OCI-LY3 (cell line): Measurements from ENCODE around the gene IGFALS.

Experiments
- H2AFZ ChIP-seq: fragments of 200-600, 300-600 bp; shearing (Covaris generic); 2 replicates; pipeline ENCODE4 v1.6.0; 2014; ENCODE audit warnings: antibody characterized with exemption, low read depth, low read length
- H3K27ac ChIP-seq: fragments of 200-600, 300-600 bp; sonication (generic); 2 replicates; pipeline ENCODE4 v1.5.1; 2014; ENCODE audit warnings: mild to moderate bottlenecking, low read length, moderate library complexity, mixed read lengths
- H3K27me3 ChIP-seq: fragments of 200-600, 300-600 bp; sonication (generic); 2 replicates; pipeline ENCODE4 v1.6.1; 2014; ENCODE audit warnings: low read depth, low read length, mixed read lengths
- H3K36me3 ChIP-seq: fragments of 200-600, 300-600 bp; sonication (generic); replicated peaks from 2 replicates; pipeline ENCODE3; 2014; ENCODE audit warnings: low read depth, low read length, mixed read lengths
- H3K4me1 ChIP-seq: fragments of 300-600, 200-600 bp; sonication (generic); 2 replicates; pipeline ENCODE4 v1.6.1; 2014; ENCODE audit warnings: low read length, mixed read lengths
- H3K4me2 ChIP-seq: fragments of 200-600, 300-600 bp; sonication (generic); 2 replicates; pipeline ENCODE4 v1.6.1; 2014; ENCODE audit warnings: low read length, mixed read lengths
- H3K4me3 ChIP-seq: fragments of 300-600, 200-600 bp; sonication (generic); 2 replicates; pipeline ENCODE4 v1.5.1; 2014; ENCODE audit warnings: antibody characterized with exemption, mild to moderate bottlenecking, low read length, moderate library complexity
- H3K79me2 ChIP-seq: fragments of 300-600, 200-600 bp; shearing (Covaris generic); 2 replicates; pipeline ENCODE4 v1.6.1; 2014; ENCODE audit warnings: mild to moderate bottlenecking, low read length, mixed read lengths
- H3K9ac ChIP-seq: fragments of 300-600, 200-600 bp; shearing (Covaris generic); 2 replicates; pipeline ENCODE4 v1.6.0; 2014; ENCODE audit warnings: mild to moderate bottlenecking, low read length, moderate library complexity
- H3K9me3 ChIP-seq: fragments of 200-600, 300-600 bp; shearing (Covaris generic); 2 replicates; pipeline ENCODE4 v1.6.1; 2014; ENCODE audit warnings: low read length, mixed read lengths; ENCODE audit not compliant: insufficient read depth
- H4K20me1 ChIP-seq: fragments of 200-600, 300-600 bp; sonication (generic); 2 replicates; pipeline ENCODE4 v1.6.1; 2016; ENCODE audit warnings: low read length, mixed read lengths; ENCODE audit not compliant: insufficient read depth
- EZH2phosphoT487 ChIP-seq: fragments of 200-600 bp; shearing (Covaris generic); IDR thresholded peaks from 2 replicates; pipeline ENCODE4 v1.6.1; 2018; ENCODE audit warnings: antibody characterized with exemption, mixed run types, low read depth
- TF ChIP-seq, protein P1 (sequence below): fragments of 200-600, 300-600 bp; sonication (generic); IDR thresholded peaks from 2 replicates; pipeline ENCODE4 v1.5.1; 2014; ENCODE audit warnings: antibody characterized with exemption, low read length, low read depth

Gene IGFALS

GRCh38 chr16:1752853-1753252, 40.7 kb downstream of the IGFALS start:
- Histone ChIP-seq H4K20me1 (no peaks in the 10 kb centered on the region), H3K4me2 (no peak overlapping the region), H3K9ac (no peak overlapping the region), H3K27me3 (no peaks in the 10 kb centered on the region), H3K4me3 (no peak overlapping the region), H3K9me3 (no peaks in the 10 kb centered on the region), H3K79me2 (no peaks in the 10 kb centered on the region), H3K27ac (no peak overlapping the region), H3K36me3 (peaks cover 3% of the 10 kb centered on the region), H3K4me1 (no peaks in the 10 kb centered on the region), H2AFZ (no peak overlapping the region)
- TF ChIP-seq, protein P1, sequence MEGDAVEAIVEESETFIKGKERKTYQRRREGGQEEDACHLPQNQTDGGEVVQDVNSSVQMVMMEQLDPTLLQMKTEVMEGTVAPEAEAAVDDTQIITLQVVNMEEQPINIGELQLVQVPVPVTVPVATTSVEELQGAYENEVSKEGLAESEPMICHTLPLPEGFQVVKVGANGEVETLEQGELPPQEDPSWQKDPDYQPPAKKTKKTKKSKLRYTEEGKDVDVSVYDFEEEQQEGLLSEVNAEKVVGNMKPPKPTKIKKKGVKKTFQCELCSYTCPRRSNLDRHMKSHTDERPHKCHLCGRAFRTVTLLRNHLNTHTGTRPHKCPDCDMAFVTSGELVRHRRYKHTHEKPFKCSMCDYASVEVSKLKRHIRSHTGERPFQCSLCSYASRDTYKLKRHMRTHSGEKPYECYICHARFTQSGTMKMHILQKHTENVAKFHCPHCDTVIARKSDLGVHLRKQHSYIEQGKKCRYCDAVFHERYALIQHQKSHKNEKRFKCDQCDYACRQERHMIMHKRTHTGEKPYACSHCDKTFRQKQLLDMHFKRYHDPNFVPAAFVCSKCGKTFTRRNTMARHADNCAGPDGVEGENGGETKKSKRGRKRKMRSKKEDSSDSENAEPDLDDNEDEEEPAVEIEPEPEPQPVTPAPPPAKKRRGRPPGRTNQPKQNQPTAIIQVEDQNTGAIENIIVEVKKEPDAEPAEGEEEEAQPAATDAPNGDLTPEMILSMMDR: no peak
- no peak for TF ChIP-seq EZH2phosphoT487

DNA sequence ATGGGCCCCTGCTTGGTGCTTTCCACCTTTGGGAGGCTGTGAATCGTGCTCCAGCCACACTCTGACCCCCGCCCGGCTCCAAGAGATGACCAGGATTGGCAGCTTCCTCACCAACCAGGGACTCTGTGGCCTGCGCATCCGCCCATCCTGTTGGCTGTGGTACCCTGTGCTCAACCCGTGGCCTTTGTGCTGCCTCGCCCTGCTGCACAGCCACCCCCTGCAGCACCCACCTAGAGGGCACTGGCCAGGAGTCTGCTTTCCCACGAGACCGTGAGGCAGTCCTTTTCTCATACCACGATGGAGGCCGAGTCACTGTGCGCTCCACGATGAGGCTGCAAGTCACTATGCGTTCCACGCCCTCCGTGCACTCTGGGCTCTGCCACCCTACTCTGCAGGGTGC, 41.6 kb downstream of the IGFALS start:
- Histone ChIP-seq H3K9ac (no peak overlapping the region), H3K79me2 (no peaks in the 10 kb centered on the region), H3K27me3 (no peaks in the 10 kb centered on the region), H3K4me1 (no peaks in the 10 kb centered on the region), H3K27ac (no peak overlapping the region), H3K4me2 (no peak overlapping the region), H3K36me3 (peaks cover 3% of the 10 kb centered on the region), H4K20me1 (no peaks in the 10 kb centered on the region), H2AFZ (no peak overlapping the region), H3K9me3 (no peaks in the 10 kb centered on the region), H3K4me3 (no peak overlapping the region)
- TF ChIP-seq EZH2phosphoT487: no peak
- TF ChIP-seq, protein P1: no peak

- H2AFZ ChIP-seq: no peak overlapping the region
- no peaks in the 10 kb centered on the region for H4K20me1 ChIP-seq
- H3K9ac ChIP-seq: no peak overlapping the region
- no peak overlapping the region for H3K4me3 ChIP-seq
- no peak overlapping the region for H3K27ac ChIP-seq
- H3K79me2 ChIP-seq: no peaks in the 10 kb centered on the region
- no peak overlapping the region for H3K4me2 ChIP-seq
- peaks cover 3% of the 10 kb centered on the region for H3K36me3 ChIP-seq
- TF ChIP-seq EZH2phosphoT487: no peak
- TF ChIP-seq, protein P1: no peak
- no peaks in the 10 kb centered on the region for H3K27me3 ChIP-seq
- H3K4me1 ChIP-seq: no peaks in the 10 kb centered on the region
- no peaks in the 10 kb centered on the region for H3K9me3 ChIP-seq
Observed at GRCh38 chr16:1749152-1750117, 44.1 kb downstream of the IGFALS start.

DNA sequence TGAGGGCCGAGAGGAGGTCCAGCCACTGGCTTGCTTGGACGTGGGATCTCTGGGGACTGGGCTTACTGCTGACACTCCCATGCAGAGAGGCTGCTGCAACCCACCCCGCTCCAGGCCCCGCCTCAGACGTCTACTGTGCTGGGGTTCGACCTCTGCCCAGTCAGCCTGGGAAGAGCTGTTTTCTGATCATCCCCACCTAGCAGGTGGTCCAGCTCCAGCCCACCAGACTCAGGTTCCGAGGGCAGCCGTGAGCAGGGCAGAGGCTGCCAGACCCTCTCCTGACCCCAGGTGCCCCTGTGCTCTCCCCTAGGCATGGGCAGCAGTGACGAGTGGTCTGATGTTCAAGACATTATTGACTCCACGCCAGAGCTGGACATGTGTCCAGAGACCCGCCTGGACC, 45.6 kb downstream of the IGFALS start:
- H3K4me3 ChIP-seq: no peak overlapping the region
- peaks cover 3% of the 10 kb centered on the region for H3K36me3 ChIP-seq

More for the DNA sequence above, 45.6 kb downstream of the IGFALS start:
- Histone ChIP-seq H3K9me3 (no peaks in the 10 kb centered on the region), H3K27me3 (no peaks in the 10 kb centered on the region), H3K9ac (no peak overlapping the region), H3K79me2 (no peaks in the 10 kb centered on the region), H3K4me2 (no peak overlapping the region), H3K27ac (no peak overlapping the region), H3K4me1 (no peaks in the 10 kb centered on the region), H2AFZ (no peak overlapping the region), H4K20me1 (no peaks in the 10 kb centered on the region)
- TF ChIP-seq EZH2phosphoT487: no peak
- TF ChIP-seq, protein P1: no peak
